GM19324 (cell line): ENCODE measurements around the gene PCSK5.
"Not testable (repeated sequence)": the region's sequence is repeated elsewhere in the genome, so short reads cannot be mapped to it uniquely, and the experiment has no call there.

Experiments used
- ATAC-seq: cut with Tn5 transposase; IDR thresholded peaks from one replicate; pipeline ENCODE4 v1.9.1; 2021; ENCODE audit warnings: mild to moderate bottlenecking, moderate library complexity; ENCODE audit not compliant: unreplicated experiment, low FRiP score

PCSK5 gene

GRCh38 chr9:76044266-76044819 is 153.9 kb downstream of the PCSK5 start:
- ATAC-seq = no peak

- ATAC-seq = no peak
Observed at GRCh38 chr9:76045221-76045620, 154.7 kb downstream of the PCSK5 start.

GRCh38 chr9:76049341-76049740 is 158.9 kb downstream of the PCSK5 start:
- no peak for ATAC-seq

- no peak for ATAC-seq
Observed at GRCh38 chr9:76067696-76068095, 177.2 kb downstream of the PCSK5 start.

GRCh38 chr9:76077537-76077936 is 187.1 kb downstream of the PCSK5 start:
- ATAC-seq = no peak

- ATAC-seq = not testable (repeated sequence)
Observed at GRCh38 chr9:76081281-76081680, 190.8 kb downstream of the PCSK5 start.

- no peak for ATAC-seq
Observed at GRCh38 chr9:76082057-76082456, 191.6 kb downstream of the PCSK5 start.

- no peak for ATAC-seq
Observed at GRCh38 chr9:76085596-76085995, 195.1 kb downstream of the PCSK5 start.

- ATAC-seq = no peak
Observed at GRCh38 chr9:76086539-76086938, 196.1 kb downstream of the PCSK5 start.

- ATAC-seq = no peak
Observed at GRCh38 chr9:76087976-76088375, 197.5 kb downstream of the PCSK5 start.

GRCh38 chr9:76090330-76090729 is 199.9 kb downstream of the PCSK5 start:
- no peak for ATAC-seq

- no peak for ATAC-seq
Observed at GRCh38 chr9:76090909-76091308, 200.4 kb downstream of the PCSK5 start.

- ATAC-seq = no peak
Observed at GRCh38 chr9:76092572-76092971, 202.1 kb downstream of the PCSK5 start.

GRCh38 chr9:76095585-76095984 is 205.1 kb downstream of the PCSK5 start:
- no peak for ATAC-seq

GRCh38 chr9:76099516-76099915 is 209.0 kb downstream of the PCSK5 start:
- no peak for ATAC-seq

GRCh38 chr9:76101075-76101474 is 210.6 kb downstream of the PCSK5 start:
- ATAC-seq = no peak

- ATAC-seq = no peak
Observed at GRCh38 chr9:76101491-76101890, 211.0 kb downstream of the PCSK5 start.

- ATAC-seq = no peak
Observed at GRCh38 chr9:76101947-76102346, 211.5 kb downstream of the PCSK5 start.

- ATAC-seq = no peak
Observed at GRCh38 chr9:76103531-76104315, 213.2 kb downstream of the PCSK5 start.

- ATAC-seq = no peak
Observed at GRCh38 chr9:76107482-76107881, 217.0 kb downstream of the PCSK5 start.

GRCh38 chr9:76109953-76110352 is 219.5 kb downstream of the PCSK5 start:
- no peak for ATAC-seq

GRCh38 chr9:76112151-76112550 is 221.7 kb downstream of the PCSK5 start:
- no peak for ATAC-seq
